GM18909 (cell line): ENCODE results near the gene UBTD1.

Experiments
- ATAC-seq: cut with Tn5 transposase; IDR thresholded peaks from one replicate; pipeline ENCODE4 v1.9.1; 2021; ENCODE audit warnings: mild to moderate bottlenecking; ENCODE audit not compliant: unreplicated experiment, poor library complexity

The UBTD1 gene

DNA sequence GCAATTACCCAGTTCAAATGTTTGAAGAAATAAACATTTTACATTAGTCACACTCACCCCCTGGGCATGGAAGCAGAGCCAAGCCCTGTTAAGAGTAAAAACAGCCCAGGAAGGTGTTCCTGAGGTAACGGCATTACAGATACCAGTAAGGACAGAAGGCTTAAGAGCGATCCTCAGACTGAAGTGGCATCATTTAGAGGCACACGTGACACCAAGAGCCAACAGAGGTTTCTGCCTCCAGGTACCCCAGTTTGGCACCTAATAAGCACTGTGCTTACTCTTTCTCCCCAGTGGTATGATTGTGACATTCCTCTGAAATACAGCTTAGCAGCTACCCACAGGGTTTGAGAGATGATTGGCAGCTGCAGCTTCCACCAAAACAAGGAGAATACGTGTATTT lies 17.7 kb upstream of the UBTD1 start:
- ATAC-seq, result no peak

DNA sequence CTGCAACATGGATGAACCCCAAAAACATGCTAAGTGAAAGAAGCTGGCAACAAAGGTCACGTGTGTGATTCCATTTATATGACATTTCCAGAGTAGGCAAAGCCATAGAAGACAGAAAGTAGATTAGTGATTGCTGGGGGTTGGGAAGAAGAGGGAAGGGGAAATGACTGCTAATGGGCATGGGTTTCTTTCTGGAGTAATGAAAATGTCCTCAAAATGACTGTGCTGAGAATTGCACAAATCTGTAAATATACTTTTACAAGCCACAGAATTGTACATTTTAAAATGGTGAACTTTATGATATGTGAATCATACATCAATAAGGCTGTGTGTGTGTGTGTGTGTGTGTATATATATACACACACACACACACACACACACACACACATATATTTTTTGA lies 16.3 kb upstream of the UBTD1 start:
- no peak for ATAC-seq

DNA sequence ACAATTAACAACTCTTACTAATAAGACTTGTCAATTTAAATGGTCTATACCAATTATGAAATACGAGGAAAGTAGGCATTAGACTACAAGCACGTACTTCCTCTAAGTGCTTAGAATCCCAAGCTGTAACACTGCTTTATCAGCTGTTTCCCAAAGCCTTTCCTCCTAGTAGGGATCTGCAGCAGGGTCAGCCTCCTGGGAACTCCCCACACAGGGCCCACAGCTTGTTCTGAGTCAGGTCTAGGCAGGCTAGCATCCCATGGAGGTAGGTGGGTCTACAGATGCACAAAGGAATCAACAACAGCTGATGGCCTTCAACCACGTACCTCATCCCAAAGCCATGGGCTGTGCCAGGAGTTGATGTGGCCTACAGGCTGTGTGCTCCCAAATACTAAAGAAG lies 15.2 kb upstream of the UBTD1 start:
- no peak for ATAC-seq

DNA sequence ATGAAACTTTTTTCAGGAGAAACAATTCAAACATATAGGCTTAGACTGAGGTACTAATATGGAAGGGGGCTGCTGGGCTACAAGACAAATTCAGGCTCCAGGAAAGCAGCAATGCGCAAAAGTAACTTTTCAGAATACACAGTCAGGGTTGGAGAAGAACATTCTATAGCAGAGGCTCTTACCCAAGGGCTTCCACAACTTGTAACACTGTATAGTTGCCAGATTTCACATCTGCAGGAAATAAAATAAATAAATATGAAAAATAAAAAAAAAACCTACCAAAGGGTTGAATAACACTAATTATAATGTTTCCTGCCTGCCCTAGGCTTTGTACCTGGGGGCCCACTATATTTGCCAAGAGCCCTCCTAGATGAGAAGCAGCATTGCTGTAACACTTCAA lies 14.8 kb upstream of the UBTD1 start:
- ATAC-seq, result no peak

DNA sequence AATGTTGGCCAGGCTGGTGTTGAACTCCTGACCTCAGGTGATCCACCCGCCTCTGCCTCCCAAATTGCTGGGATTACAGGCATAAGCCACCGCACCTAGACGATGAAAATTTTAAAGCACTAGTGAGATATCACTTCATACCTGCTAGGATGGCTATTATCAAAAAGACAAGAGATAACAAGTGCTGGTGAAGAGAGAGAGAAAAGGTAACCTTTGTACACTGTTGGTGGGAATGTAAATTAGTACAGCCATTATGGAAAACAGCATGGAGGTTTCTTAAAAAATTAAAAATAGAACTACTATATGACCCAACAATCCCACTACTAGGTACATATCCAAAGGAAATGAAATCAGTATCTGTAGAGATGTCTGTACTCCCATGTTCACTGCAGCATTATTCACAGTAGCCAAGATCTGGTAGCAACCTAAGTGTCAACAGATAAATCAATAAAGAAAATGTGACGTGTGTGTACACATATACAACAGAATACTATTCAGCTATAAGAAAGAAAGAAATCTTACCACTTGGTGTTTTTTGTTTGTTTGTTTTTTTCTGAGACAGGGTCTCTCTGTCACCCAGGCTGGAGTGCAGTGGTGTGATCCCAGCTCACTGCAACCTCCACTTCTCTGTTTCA lies 13.0 kb upstream of the UBTD1 start:
- no peak for ATAC-seq

DNA sequence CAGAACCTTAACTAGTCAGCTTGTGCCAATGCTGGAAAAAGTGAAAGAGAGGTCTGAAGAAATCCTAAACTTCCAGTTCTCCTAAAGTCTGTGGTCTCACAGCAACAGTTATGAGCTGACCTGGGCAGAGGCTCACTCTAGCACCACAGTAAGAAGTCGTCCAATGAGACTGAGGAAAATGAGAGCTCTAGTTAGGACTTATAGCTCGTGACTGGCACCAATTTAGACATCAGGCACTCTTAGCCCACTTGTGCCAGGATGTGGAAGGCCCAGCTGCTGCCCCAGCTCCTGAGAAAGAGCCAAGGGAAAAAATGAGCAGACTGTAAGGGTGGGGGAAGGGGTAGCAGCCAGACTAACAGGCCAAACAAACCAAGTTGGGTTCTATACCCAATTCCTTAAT lies 8.1 kb upstream of the UBTD1 start:
- ATAC-seq, result no peak

DNA sequence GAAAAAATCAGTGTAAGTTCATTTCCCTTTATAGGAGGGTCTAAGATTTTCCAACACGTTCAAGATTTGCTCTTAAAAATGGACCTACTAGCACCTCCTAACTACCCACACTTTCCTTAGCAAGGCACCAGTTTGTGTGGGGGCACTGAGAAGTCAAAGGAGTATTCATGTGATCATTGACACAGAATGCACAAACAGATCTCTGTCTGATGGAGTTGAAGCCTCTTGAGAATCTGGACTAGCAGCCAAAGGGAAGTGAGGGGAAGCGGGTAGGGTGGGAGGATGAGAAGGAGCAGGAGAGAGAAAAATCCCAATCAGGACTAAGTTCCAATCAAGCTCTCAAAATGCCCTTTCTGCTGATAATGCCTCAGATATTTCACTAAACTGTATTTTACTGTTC lies 4.6 kb upstream of the UBTD1 start:
- ATAC-seq, result no peak

DNA sequence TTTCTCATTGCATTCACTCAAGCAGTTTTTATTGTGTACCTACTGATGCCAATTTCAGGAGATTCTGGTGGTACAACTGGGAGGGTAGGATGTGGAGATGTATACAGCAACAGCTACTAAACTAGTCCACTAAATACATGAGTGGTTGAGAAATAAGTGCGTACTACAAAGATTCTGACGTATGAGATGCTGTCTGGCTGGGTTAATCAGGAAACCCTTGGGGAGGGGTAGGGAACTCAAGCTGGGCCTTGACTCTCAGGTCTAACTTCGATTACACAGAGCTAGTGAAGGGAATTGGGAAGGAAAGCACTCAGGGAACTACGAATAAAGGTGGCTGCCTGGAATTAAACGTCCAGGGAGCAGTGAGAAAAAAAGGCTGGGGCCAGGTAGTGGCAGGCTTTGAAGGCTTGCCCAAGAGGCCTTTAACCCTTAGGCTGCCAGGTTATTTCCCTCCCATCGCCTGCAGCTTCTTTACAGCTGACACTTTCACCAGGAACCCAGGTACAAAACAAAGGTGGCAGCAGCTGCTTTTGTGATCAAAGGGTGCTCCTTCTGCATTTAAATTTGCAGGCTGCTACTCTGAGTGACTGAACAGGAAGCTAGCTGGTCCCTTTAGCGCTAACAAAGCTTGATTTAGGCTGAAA lies 3.7 kb upstream of the UBTD1 start:
- ATAC-seq, result no peak

DNA sequence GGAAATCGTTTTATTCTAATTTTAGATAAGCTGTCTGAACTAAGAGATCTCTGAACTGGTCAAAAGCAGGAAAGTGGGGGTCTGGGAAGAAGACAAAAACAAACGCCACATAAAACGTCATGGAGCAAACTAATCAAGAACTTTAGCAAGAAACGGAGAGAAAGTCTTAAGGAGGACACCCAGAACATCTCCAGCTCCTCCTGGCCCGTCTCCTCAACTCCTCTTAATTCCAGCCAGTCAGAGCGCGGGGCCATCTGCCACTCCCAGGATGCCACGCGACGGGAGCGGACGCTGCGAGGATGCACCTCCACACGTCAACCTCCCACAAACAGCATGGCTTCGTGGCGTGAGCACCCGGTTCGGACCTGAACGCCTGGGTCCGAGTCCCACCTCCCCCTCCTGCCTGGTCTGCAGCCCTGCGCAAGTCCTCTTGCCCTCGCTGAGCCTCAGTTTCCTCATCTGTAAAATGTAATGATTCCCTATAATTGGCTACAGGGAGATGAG lies 1.1 kb upstream of the UBTD1 start:
- peak; percentile 29 for ATAC-seq

DNA sequence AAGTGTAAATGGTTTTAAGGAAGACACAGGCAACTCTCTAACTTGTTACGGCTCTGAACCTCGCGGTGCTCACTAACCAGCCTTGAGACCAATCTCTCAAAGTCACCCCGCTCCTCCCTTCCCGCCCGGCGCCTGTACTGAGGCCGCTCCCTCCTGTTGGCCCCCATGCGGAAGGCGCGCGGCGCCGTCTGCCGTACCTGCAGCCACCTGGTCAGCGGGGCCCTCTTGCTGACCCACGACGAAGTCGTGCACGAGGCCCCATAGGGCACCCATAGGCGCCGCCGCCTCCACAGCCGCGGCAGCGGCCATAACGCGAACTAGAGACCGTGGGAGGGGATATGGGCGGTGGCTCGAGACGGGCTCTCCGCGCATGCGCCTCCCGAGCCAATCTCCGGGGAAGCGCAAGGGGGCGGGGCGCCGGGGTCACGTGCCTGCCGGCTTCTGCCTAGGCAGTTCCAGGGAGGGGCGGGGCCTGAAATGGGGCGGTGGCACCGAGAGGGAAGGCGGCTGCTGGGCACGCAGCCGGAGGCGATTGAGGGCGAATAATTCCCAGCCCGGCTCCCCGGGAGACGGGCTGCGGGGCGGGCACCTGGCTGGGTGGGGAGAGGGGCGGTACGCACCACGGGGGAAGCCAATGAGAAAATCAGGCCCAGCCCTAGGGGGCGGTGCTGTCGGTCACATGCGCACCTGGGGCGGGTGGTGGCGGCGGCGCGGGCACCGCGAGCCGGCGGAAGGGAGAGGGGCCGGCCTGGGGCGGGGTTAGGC lies 466 bp upstream of the UBTD1 start, which contains the start of gene MMS19:
Gene MMS19, minus strand, starts transcription at position 347 of the 765 bp plus-strand sequence. Its CDS starts 38 bp downstream, at position 309.
- ATAC-seq, result peak; percentile 91

DNA sequence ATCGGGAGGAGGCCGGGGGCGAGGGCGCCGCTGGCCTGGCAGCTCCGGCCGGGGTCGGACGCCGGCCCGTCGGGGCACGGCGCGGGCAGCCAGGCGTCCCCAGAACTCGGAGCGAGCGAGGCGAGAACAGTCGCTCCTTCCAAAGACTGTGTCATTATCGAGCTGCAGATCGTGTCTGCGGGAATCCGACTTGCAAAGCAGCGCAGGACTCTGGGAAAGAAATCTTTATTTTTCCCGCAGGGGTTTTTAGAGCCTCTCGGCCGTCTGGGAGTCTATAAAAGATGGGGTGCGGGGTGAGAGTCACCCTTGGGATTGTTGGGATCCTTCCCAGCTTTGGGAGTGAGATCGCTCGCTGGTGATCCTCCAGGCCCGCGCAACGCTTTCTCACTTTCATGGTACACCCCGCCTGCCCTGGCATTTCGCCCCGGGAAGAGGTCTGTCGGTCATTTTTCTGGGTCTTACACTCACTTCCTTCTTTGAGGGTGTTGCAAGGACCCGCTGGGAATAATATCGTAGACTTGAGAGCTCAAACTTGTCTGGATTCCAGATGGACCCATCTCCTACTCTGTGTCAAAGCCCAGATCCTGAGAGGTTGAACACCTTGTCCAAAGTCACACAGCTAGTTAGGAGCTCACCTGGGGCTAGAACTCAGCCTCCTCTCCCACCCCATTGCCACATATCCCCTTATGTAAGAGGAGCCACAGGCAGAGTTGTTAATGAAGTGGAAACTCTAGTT lies 1.0 kb downstream of the UBTD1 start:
- ATAC-seq, result no peak

DNA sequence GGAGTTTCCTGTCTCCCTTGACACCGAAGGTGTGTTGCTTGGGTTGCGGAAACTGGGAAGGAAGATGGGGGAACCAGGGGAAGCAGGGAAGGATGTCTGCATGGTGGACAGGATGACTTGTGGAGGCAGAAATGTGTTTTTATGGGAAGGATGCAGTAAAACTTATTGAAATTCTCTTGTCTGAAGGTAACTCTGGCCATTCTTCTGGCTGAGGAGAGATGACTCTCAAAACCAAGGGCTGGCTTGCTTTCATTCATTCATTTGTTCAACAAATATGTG lies 1.5 kb downstream of the UBTD1 start:
- ATAC-seq, result no peak

DNA sequence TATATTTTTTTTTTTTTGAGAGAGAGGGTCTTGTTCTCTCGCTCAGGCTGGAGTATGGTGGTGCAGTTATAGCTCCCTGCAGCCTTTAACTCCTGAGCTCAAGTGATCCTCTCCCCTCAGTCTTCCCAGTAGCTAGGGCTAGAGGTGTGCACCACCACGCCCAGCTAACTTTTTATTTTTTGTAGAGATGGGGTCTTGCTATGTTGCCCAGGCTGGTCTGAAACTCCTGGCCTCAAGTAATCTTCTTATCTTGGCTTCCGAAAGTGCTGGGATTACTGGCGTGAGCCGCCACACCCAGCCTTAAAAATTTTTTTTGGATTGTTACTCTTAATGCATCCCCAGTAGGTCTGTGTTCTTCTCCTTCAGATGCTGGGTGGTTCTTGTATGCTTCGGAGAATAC lies 4.2 kb downstream of the UBTD1 start:
- ATAC-seq, result no peak

DNA sequence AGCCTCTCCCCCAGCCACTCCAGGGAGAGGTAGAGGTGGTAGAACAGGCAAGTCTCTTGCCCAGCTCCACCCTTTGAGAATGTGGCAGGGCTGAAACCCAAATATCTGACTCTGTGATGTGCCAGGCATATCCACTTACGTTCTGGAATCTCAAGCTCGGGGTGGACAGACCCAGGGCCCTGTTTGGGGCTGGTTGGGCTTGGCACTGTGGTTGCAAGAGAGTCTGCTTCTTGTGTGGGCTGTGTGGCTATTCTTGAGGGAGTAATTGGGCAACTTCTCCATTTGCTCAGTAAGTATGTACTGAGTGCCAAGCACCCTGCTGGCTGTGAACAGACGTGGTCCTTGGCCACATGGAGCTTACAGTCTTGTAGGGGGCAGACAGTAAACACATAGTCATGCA lies 4.7 kb downstream of the UBTD1 start:
- no peak for ATAC-seq

DNA sequence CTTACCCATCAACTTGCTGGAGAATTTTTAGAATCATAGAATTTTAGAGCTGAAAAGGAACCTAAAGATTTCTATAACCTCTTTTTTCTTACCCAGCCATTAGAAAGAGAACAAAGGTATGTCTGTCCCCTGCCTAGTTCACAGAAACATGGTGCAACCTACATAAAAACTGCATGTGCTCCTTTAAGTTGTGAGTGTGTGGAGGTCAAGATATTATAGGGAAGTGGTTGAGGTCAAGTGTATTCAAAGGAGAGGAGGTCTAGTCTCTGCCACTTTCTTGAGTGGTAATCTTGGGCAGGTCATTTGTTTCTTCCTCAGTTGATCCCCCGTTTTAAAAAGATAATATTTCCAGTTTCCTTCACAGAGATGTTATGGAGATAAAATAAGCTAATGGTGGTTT lies 6.4 kb downstream of the UBTD1 start:
- ATAC-seq, result no peak

DNA sequence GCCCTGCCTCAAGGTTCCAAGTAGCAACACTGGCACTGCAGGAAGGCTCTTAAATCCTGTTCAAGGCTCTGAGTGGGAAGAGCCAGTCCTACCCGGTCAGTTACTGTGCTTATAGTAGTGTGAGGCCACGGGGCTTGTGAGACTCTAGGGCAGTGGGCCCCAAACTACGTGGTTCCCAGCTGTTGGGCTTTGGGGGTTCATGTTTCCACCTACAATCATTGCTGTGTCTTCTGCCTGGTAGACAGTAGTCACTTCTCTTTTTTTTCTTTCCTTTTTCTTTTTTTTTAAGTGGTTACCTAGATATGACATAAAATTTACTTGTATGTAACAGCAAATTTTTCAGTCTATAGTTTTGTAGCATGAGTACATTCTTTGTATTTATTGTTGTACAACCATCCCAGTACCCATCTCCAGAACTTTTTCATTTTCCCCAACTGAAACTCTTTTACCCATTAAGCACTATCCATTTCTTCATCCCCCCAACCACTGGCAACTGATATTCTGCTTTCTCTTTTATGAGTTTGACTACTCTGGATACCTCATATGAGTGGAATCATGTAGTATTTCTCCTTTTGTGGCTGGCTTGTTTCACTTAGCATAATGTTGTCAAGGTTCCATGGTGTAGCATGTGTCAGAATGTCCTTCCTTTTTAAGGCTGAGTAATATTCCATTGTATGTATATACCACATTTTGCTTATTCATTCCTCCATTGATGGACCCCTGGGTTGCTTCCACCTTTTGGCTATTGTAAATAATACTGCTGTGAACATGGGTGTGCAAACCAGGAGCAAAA lies 7.7 kb downstream of the UBTD1 start:
- no peak for ATAC-seq

DNA sequence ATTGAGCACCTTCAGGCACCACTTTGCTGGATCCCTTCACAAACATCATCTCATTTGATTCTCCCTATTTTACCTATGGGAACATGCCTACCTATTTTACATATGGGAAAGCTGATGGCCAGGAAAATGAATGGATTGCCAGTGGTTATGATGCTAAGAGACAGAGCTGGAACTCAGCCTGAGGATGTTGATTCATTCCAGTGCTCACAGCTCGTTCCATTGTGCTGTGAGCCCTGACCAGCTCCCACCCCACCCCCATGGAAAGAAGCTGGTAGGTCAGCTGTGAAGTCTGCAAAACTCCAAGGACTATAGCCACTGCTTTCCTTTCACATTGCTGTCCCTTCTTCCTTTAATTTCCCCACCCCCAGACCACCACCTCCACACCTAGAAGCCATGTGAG lies 9.6 kb downstream of the UBTD1 start:
- no peak for ATAC-seq

DNA sequence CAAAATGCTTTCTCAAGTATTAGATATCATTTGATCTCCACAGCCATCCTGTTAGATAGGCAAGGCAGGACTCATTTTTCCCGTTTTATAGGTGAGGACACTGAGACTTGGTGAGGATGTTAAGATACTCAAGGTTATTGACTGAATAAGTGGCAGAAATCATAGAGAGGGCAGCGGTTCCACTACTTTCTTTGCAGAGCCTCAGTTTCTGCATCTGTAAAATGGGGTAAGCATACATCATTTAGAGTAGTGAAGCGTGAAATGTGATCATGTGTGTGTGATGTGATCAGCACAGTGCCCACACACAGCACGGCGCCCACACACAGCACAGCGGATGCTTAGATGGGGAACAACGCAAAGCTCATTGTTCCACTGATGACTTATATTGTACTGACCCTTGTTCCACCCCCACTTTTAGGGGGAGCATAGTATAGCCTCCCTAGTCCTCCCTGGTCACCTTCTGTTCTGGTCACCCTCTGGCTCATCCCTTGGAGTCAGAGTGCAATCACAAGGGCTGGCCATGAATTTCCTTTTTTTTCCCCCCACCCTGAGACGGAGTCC lies 10.5 kb downstream of the UBTD1 start:
- no peak for ATAC-seq

DNA sequence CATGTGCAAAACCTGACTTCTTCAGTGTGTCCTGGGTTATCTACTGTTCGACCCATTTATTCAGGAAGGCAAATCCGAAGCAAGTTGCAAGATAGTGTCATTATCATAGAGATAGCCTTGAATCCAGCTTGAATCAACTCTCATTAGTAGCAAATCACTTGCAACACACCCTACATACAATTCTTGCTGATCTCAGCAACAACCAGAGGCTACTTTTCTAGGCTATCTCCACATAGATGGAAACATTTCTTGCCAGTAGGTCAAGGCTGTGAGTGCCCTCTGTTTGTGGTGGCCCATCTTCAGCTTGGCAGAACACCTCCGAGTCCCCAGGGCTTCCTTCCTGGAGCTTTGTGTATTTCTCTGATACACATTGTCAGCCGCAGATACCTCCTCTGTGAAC lies 12.0 kb downstream of the UBTD1 start:
- ATAC-seq, result no peak
